H1 (cell line): ENCODE results near the gene CNRIP1. TPM values are rescaled to one million over a fixed set of nuclear protein-coding genes. Genes with fewer than 3 reads are reported as not detected.

Experiments used
- CTCF ChIA-PET: fragments of 300-600 bp; sonication (Branson Sonifier 250); formaldehyde crosslinking; loops from one replicate; lab custom pipeline; 2021; ENCODE audit not compliant: partially characterized antibody; lab: Charles Lee
- POLR2A ChIA-PET: fragments of 300-600 bp; sonication (Branson Sonifier 250); formaldehyde crosslinking; loops from one replicate; lab custom pipeline; 2021; ENCODE audit warnings: inconsistent platforms; ENCODE audit not compliant: partially characterized antibody; lab: Charles Lee
- DNase-seq, 2 experiments: peaks; one replicate each; pipeline versions ENCODE4 v3.0.0 to v3.0.0-alpha.2; 2010 to 2022; ENCODE audit warnings: low spot score in 2 of 2, low read depth in 1 of 2, mixed read lengths in 1 of 2
- FAIRE-seq: peaks from 2 replicates; lab custom pipeline; 2011; peaks lifted over from hg19 to GRCh38; lab: Jason Lieb, UNC
- H2AFZ ChIP-seq: 2 replicates; pipeline ENCODE4 v1.8.1; 2012; ENCODE audit warnings: low read length, inconsistent platforms
- H2AK5ac ChIP-seq: 2 replicates; pipeline ENCODE4 v1.6.1; 2013; ENCODE audit warnings: low read depth, low read length
- H2BK120ac ChIP-seq: replicated peaks from 2 replicates; pipeline ENCODE3; 2013; ENCODE audit warnings: low read depth, low read length, inconsistent platforms
- H2BK12ac ChIP-seq: 2 replicates; pipeline ENCODE4 v1.6.1; 2013; ENCODE audit warnings: low read depth, low read length
- H2BK15ac ChIP-seq: 2 replicates; pipeline ENCODE4 v1.6.1; 2013; ENCODE audit warnings: low read length
- H2BK20ac ChIP-seq: 2 replicates; pipeline ENCODE4 v1.6.1; 2013; ENCODE audit warnings: low read length
- H2BK5ac ChIP-seq: 2 replicates; pipeline ENCODE4 v1.6.1; 2013; ENCODE audit warnings: low read depth, low read length
- H3K14ac ChIP-seq: 2 replicates; pipeline ENCODE4 v1.6.1; 2013; ENCODE audit warnings: inconsistent platforms; ENCODE audit not compliant: insufficient read length
- H3K18ac ChIP-seq: 2 replicates; pipeline ENCODE4 v1.6.1; 2013; ENCODE audit warnings: low read length; ENCODE audit errors: extremely low read depth
- H3K23ac ChIP-seq: 2 replicates; pipeline ENCODE4 v1.6.1; 2013; ENCODE audit warnings: inconsistent platforms; ENCODE audit not compliant: insufficient read length
- H3K23me2 ChIP-seq: 2 replicates; pipeline ENCODE4 v1.6.1; 2013; ENCODE audit warnings: low read depth, low read length
- H3K27ac ChIP-seq: 2 replicates; pipeline ENCODE4 v1.6.1; 2011; ENCODE audit warnings: low read depth, low read length, inconsistent platforms
- H3K27me3 ChIP-seq, 4 experiments: replicated peaks in 1 of 4; 1 replicate in 1 of 4; 2 replicates in 3 of 4; pipeline versions ENCODE4 v1.6.1 to v1.8.1; 2011 to 2013; ENCODE audit warnings: low read length in 3 of 4, mild to moderate bottlenecking in 3 of 4, inconsistent platforms in 2 of 4, mixed read lengths in 2 of 4, moderate library complexity in 1 of 4; ENCODE audit not compliant: control insufficient read depth in 3 of 4, insufficient read depth in 3 of 4; ENCODE audit errors: extremely low read depth in 1 of 4
- H3K36me3 ChIP-seq, 4 experiments: 2 replicates each; pipeline versions ENCODE4 v1.6.1 to v1.8.1; 2011 to 2013; ENCODE audit warnings: mild to moderate bottlenecking in 4 of 4, low read length in 3 of 4, moderate library complexity in 2 of 4, control low read depth in 1 of 4, inconsistent platforms in 1 of 4; ENCODE audit not compliant: insufficient read depth in 4 of 4, control insufficient read depth in 2 of 4
- H3K4ac ChIP-seq: replicated peaks from 2 replicates; pipeline ENCODE3; 2013; ENCODE audit warnings: low read length, low read depth, mixed read lengths, inconsistent platforms; ENCODE audit not compliant: insufficient read length
- H3K4me1 ChIP-seq, 4 experiments: replicated peaks in 1 of 4; 1 replicate in 1 of 4; 2 replicates in 3 of 4; pipeline versions ENCODE4 v1.6.1 to v1.8.1; 2011 to 2013; ENCODE audit warnings: low read length in 3 of 4, inconsistent platforms in 2 of 4, mixed read lengths in 1 of 4; ENCODE audit not compliant: insufficient read depth in 4 of 4, control insufficient read depth in 3 of 4
- H3K4me2 ChIP-seq, 2 experiments: 2 replicates each; pipeline versions ENCODE4 v1.6.1 to v1.8.1; 2011 to 2013; ENCODE audit warnings: low read depth in 2 of 2, low read length in 2 of 2, control low read depth in 1 of 2, inconsistent platforms in 1 of 2, mild to moderate bottlenecking in 1 of 2; ENCODE audit not compliant: insufficient read depth in 1 of 2
- H3K4me3 ChIP-seq, 4 experiments: fragments of 200-600, 300-600 bp in 1 of 4; sonication (generic), shearing (Covaris generic), sonication (Bioruptor Twin) in 1 of 4; 2 replicates each; pipeline versions ENCODE4 v1.5.1 to v1.8.1; 2011 to 2016; ENCODE audit warnings: low read length in 4 of 4, low read depth in 3 of 4, control low read depth in 2 of 4, inconsistent platforms in 2 of 4, mild to moderate bottlenecking in 2 of 4, mixed read lengths in 1 of 4, moderate library complexity in 1 of 4; ENCODE audit not compliant: insufficient read depth in 2 of 4; ENCODE audit errors: extremely low read depth in 1 of 4
- H3K56ac ChIP-seq: replicated peaks from 2 replicates; pipeline ENCODE3; 2013; ENCODE audit warnings: low read depth, mild to moderate bottlenecking, mixed read lengths, low read length, inconsistent platforms; ENCODE audit not compliant: insufficient read length
- H3K79me1 ChIP-seq: 2 replicates; pipeline ENCODE4 v1.6.1; 2013; ENCODE audit warnings: low read depth, low read length, control low read depth
- H3K79me2 ChIP-seq, 2 experiments: 2 replicates each; pipeline versions ENCODE4 v1.6.1 to v1.8.1; 2012 to 2013; ENCODE audit warnings: low read length in 2 of 2, mild to moderate bottlenecking in 2 of 2, inconsistent platforms in 1 of 2; ENCODE audit not compliant: insufficient read depth in 2 of 2, control insufficient read depth in 1 of 2
- H3K9ac ChIP-seq, 4 experiments: replicated peaks in 1 of 4; 1 replicate in 1 of 4; 2 replicates in 3 of 4; pipeline versions ENCODE4 v1.6.1 to v1.8.1; 2011 to 2013; ENCODE audit warnings: low read depth in 3 of 4, low read length in 3 of 4, control low read depth in 2 of 4, mild to moderate bottlenecking in 2 of 4, moderate library complexity in 2 of 4, inconsistent platforms in 1 of 4; ENCODE audit errors: extremely low read depth in 1 of 4
- H3K9me3 ChIP-seq, 2 experiments: 2 replicates each; pipeline versions ENCODE4 v1.6.1 to v1.8.1; 2012 to 2013; ENCODE audit warnings: mild to moderate bottlenecking in 2 of 2, moderate library complexity in 2 of 2, control low read depth in 1 of 2, inconsistent platforms in 1 of 2, low read depth in 1 of 2, low read length in 1 of 2, mixed read lengths in 1 of 2; ENCODE audit not compliant: insufficient read depth in 2 of 2
- H4K20me1 ChIP-seq, 2 experiments: replicated peaks in 1 of 2; 2 replicates each; pipeline versions ENCODE3 to v1.8.1; 2011 to 2013; ENCODE audit warnings: inconsistent platforms in 2 of 2, low read length in 2 of 2, mild to moderate bottlenecking in 1 of 2; ENCODE audit not compliant: insufficient read depth in 2 of 2, control insufficient read depth in 1 of 2
- H4K5ac ChIP-seq: 2 replicates; pipeline ENCODE4 v1.6.1; 2013; ENCODE audit warnings: low read length, low read depth, mixed read lengths, inconsistent platforms; ENCODE audit not compliant: insufficient read length
- H4K8ac ChIP-seq: 2 replicates; pipeline ENCODE4 v1.8.0; 2013; ENCODE audit warnings: mild to moderate bottlenecking, moderate library complexity, low read length, inconsistent platforms; ENCODE audit not compliant: insufficient read depth; ENCODE audit errors: extremely low read depth
- H4K91ac ChIP-seq: replicated peaks from 2 replicates; pipeline ENCODE3; 2013; ENCODE audit warnings: low read length, mixed read lengths, inconsistent platforms; ENCODE audit not compliant: insufficient read length
- ATF2 ChIP-seq: IDR thresholded peaks from 2 replicates; pipeline ENCODE4 v1.6.1; 2012; ENCODE audit warnings: low read length, inconsistent platforms
- EZH2 ChIP-seq: fragments of 200-600 bp; sonication (generic); IDR thresholded peaks from 2 replicates; pipeline ENCODE4 v1.7.1; 2012; ENCODE audit warnings: low read depth, mild to moderate bottlenecking, moderate library complexity, low read length, inconsistent platforms; ENCODE audit not compliant: severe bottlenecking
- MAX ChIP-seq: IDR thresholded peaks from 2 replicates; pipeline ENCODE4 v1.6.1; 2012; ENCODE audit warnings: inconsistent platforms
- NANOG ChIP-seq: IDR thresholded peaks from 2 replicates; pipeline ENCODE4 v1.6.1; 2011; ENCODE audit warnings: low read length, low read depth, mild to moderate bottlenecking, inconsistent platforms; ENCODE audit not compliant: insufficient read depth, poor library complexity, severe bottlenecking
- NRF1 ChIP-seq: IDR thresholded peaks from 2 replicates; pipeline ENCODE4 v1.6.1; 2011; ENCODE audit warnings: mild to moderate bottlenecking, low read depth, low read length, improper control_type of control experiment
- RAD21 ChIP-seq, 2 experiments: IDR thresholded peaks in 1 of 2; conservative IDR thresholded peaks in 1 of 2; 2 replicates each; pipeline ENCODE4 v1.6.1; 2011; ENCODE audit warnings: low read depth in 2 of 2, low read length in 2 of 2, improper control_type of control experiment in 1 of 2, inconsistent platforms in 1 of 2, mild to moderate bottlenecking in 1 of 2, moderate library complexity in 1 of 2
- RXRA ChIP-seq: IDR thresholded peaks from 2 replicates; pipeline ENCODE4 v1.6.1; 2011; ENCODE audit warnings: low read depth, mild to moderate bottlenecking, low read length, moderate library complexity; ENCODE audit not compliant: insufficient read depth
- SP4 ChIP-seq: IDR thresholded peaks from 2 replicates; pipeline ENCODE4 v1.6.1; 2012; ENCODE audit warnings: low read length, inconsistent platforms
- TCF12 ChIP-seq: IDR thresholded peaks from 2 replicates; pipeline ENCODE4 v1.6.1; 2011; ENCODE audit warnings: low read depth, mild to moderate bottlenecking, low read length
- ZNF274 ChIP-seq: IDR thresholded peaks from 2 replicates; pipeline ENCODE4 v1.7.0; 2012; ENCODE audit warnings: low read length, borderline replicate concordance; ENCODE audit errors: extremely low read depth
- WGBS, 2 experiments: shearing (Covaris generic) in 1 of 2; methylation state at CpG; one replicate each; pipeline versions ENCODE4 v1.1.6 to v1.1.7; 2013 to 2015; ENCODE audit warnings: low lambda C conversion rate in 2 of 2, mixed read lengths in 2 of 2, inconsistent platforms in 1 of 2, low coverage in 1 of 2, missing lambda C conversion rate in 1 of 2; ENCODE audit not compliant: insufficient replicate concordance in 2 of 2, insufficient coverage in 1 of 2, insufficient read length in 1 of 2; ENCODE audit errors: extremely low coverage in 1 of 2, missing lambda C conversion rate in 1 of 2; 5-methylcytosine and 5-hydroxymethylcytosine counted together
- polyA plus RNA-seq, 7 experiments: library from polyadenylated mRNA; depleted of rRNA in 3 of 7; stranded (reverse) in 5 of 7; unstranded in 2 of 7; fragments of >200 nt in 5 of 7; fragments of 200-250 nt in 2 of 7; gene quantifications; 1 replicate in 5 of 7; 2 replicates in 1 of 7; 4 replicates in 1 of 7; pipeline versions ENCODE4 v1.2.1 to v1.2.3, GENCODE V29; 2011 to 2013; ENCODE audit warnings: missing spikeins in 2 of 7, mixed read lengths in 2 of 7
- total RNA-seq: library from RNA; stranded (reverse); fragmentation: NEBNext Ultra II Directional; extraction: Animal tissue kit (Norgen Biotek cat#: 25700); gene quantifications from 2 replicates; pipeline ENCODE4 v1.2.1, GENCODE V29; 2021

CNRIP1 gene
- total and polyA plus RNA-seq, 2 of the 8 experiments (the other 6 are each of a cell fraction or from before 2014, with no cell fraction given) = 4.6 to 7.0 TPM

GRCh38 chr2:68336192-68336591 lies 16.4 kb upstream of the CNRIP1 start:
- no peak overlapping the region for H3K18ac ChIP-seq
- ChIA-PET CTCF (interaction anchor here (0.6 to 0.9 kb wide), 2 partner anchors 24 to 479 kb away, joined by 3 read pairs; no protein-coding TSS in a partner anchor), POLR2A (no interaction called here)
- H3K23me2 ChIP-seq = no peaks in the 10 kb centered on the region
- H3K14ac ChIP-seq = no peak overlapping the region
- H3K9me3 ChIP-seq = no peaks in the 10 kb centered on the region
- no peak overlapping the region for H2BK120ac ChIP-seq
- no peak for DNase-seq
- H3K4me1 ChIP-seq = no peaks in the 10 kb centered on the region
- H2AK5ac ChIP-seq = no peak overlapping the region
- no peak overlapping the region for H2BK15ac ChIP-seq
- no peaks in the 10 kb centered on the region for H3K36me3 ChIP-seq
- no peak overlapping the region for H3K9ac ChIP-seq
- no peak for FAIRE-seq
- no peaks in the 10 kb centered on the region for H4K20me1 ChIP-seq
- no peak overlapping the region for H4K5ac ChIP-seq
- no peak overlapping the region for H3K4ac ChIP-seq
- WGBS, 2 experiments = 76% methylated on average over 1 of the region's 1 CpG; no CpG with 5 or more reads in 1 of the 2 experiments
- no peak overlapping the region for H4K91ac ChIP-seq
- H2BK12ac ChIP-seq = no peak overlapping the region
- no peaks in the 10 kb centered on the region for H3K79me2 ChIP-seq
- no peak overlapping the region for H2AFZ ChIP-seq
- H3K79me1 ChIP-seq = no peaks in the 10 kb centered on the region
- no peaks in the 10 kb centered on the region for H3K27me3 ChIP-seq
- H3K4me2 ChIP-seq = no peak overlapping the region
- H3K56ac ChIP-seq = no peak overlapping the region
- H3K4me3 ChIP-seq = no peak overlapping the region
- no peak overlapping the region for H2BK20ac ChIP-seq
- H2BK5ac ChIP-seq = no peak overlapping the region
- TF ChIP-seq ATF2 (no peak), SP4 (no peak), MAX (no peak), EZH2 (no peak), TCF12 (no peak), NANOG (no peak), ZNF274 (no peak), RXRA (no peak), NRF1 (no peak), RAD21 (IDR thresholded peaks at IDR 0.05 in 1 of 2, conservative IDR thresholded peaks at IDR 0.05 in 1 of 2; ENCODE audit: low read depth in 2 of 2, low read length in 2 of 2) (no peak)
- H4K8ac ChIP-seq = no peak overlapping the region
- no peak overlapping the region for H3K23ac ChIP-seq
- H3K27ac ChIP-seq = no peak overlapping the region
